ENCODE results near the gene METAP2.
A peak's percentile ranks its signal among the peaks of the same experiment; 100 is the strongest.
"Not testable (repeated sequence)": the region's sequence is repeated elsewhere in the genome, so short reads cannot be mapped to it uniquely, and the experiment has no call there.

Gene METAP2

GRCh38 chr12:95473884-95474659 is at the start of gene METAP2:
Gene METAP2, plus strand, starts transcription at chr12:95474152. Its CDS starts 28 bp downstream, at chr12:95474180.
- peak; percentile 98 for DNase-seq

GRCh38 chr12:95424271-95424994 is 49.5 kb upstream of the METAP2 start:
- DNase-seq, result no peak

- DNase-seq, result no peak
These were observed 44.8 kb upstream of the METAP2 start for GRCh38 chr12:95429172-95429510.

GRCh38 chr12:95431120-95431519 is 42.8 kb upstream of the METAP2 start:
- no peak for DNase-seq

- no peak for DNase-seq
These were observed 38.6 kb upstream of the METAP2 start for GRCh38 chr12:95435355-95435754.

- DNase-seq, result no peak
These were observed 36.4 kb upstream of the METAP2 start for GRCh38 chr12:95437565-95437964.

GRCh38 chr12:95439461-95440230 is 34.3 kb upstream of the METAP2 start:
- DNase-seq, result no peak

GRCh38 chr12:95440401-95440800 is 33.6 kb upstream of the METAP2 start:
- DNase-seq, result no peak

- DNase-seq, result no peak
These were observed 30.5 kb upstream of the METAP2 start for GRCh38 chr12:95443459-95443858.

GRCh38 chr12:95445099-95445498 is 28.9 kb upstream of the METAP2 start:
- not testable (repeated sequence) for DNase-seq

GRCh38 chr12:95445884-95446505 is 28.0 kb upstream of the METAP2 start:
- no peak for DNase-seq

- peak; percentile 43 for DNase-seq
These were observed 27.4 kb upstream of the METAP2 start for GRCh38 chr12:95446506-95446900.

GRCh38 chr12:95449656-95450055 is 24.3 kb upstream of the METAP2 start:
- DNase-seq, result not testable (repeated sequence)

- DNase-seq, result not testable (repeated sequence)
These were observed 21.5 kb upstream of the METAP2 start for GRCh38 chr12:95452501-95452900.

- not testable (repeated sequence) for DNase-seq
These were observed 20.1 kb upstream of the METAP2 start for GRCh38 chr12:95453881-95454280.

- DNase-seq, result not testable (repeated sequence)
These were observed 19.2 kb upstream of the METAP2 start for GRCh38 chr12:95454780-95455215.

GRCh38 chr12:95457605-95458004 is 16.3 kb upstream of the METAP2 start:
- DNase-seq, result not testable (repeated sequence)

- DNase-seq, result no peak
These were observed 15.2 kb upstream of the METAP2 start for GRCh38 chr12:95458761-95459160.

GRCh38 chr12:95459310-95459709 is 14.6 kb upstream of the METAP2 start:
- no peak for DNase-seq

- DNase-seq, result no peak
These were observed 13.8 kb upstream of the METAP2 start for GRCh38 chr12:95460105-95460504.

- DNase-seq, result no peak
These were observed 13.1 kb upstream of the METAP2 start for GRCh38 chr12:95460896-95461295.

GRCh38 chr12:95462081-95462480 is 11.9 kb upstream of the METAP2 start:
- no peak for DNase-seq

- no peak for DNase-seq
These were observed 11.4 kb upstream of the METAP2 start for GRCh38 chr12:95462551-95462950.

All from left hindlimb (tissue), 1 donor.